Ascending aorta (tissue), 2 donors: ENCODE data around the gene SHISAL1. TPM values are rescaled to one million over a fixed set of nuclear protein-coding genes. Genes with fewer than 3 reads are reported as not detected.

ENCODE experiments used
- DNase-seq, 2 donors: peaks; one replicate each; pipeline ENCODE4 v3.0.0-alpha.2; 2019; ENCODE audit warnings: low spot score in 2 of 2
- H3K27ac ChIP-seq, 2 donors: fragments of 200-600 bp; sonication (generic); one replicate each; pipeline ENCODE4 v1.5.1; 2016 to 2017; ENCODE audit warnings: mild to moderate bottlenecking in 1 of 2
- H3K27me3 ChIP-seq: fragments of 200-600 bp; sonication (generic); one replicate; pipeline ENCODE4 v1.5.1; 2017
- H3K36me3 ChIP-seq, 2 donors: fragments of 200-600 bp; sonication (generic); one replicate each; pipeline ENCODE4 v1.5.1; 2016
- H3K4me1 ChIP-seq, 2 donors: fragments of 200-600 bp; sonication (generic); one replicate each; pipeline ENCODE4 v1.5.1; 2016 to 2017; ENCODE audit warnings: mild to moderate bottlenecking in 1 of 2
- H3K4me3 ChIP-seq, 2 donors: fragments of 200-600 bp; sonication (generic); one replicate each; pipeline ENCODE4 v1.5.1; 2016 to 2017; ENCODE audit warnings: mild to moderate bottlenecking in 1 of 2
- H3K9me3 ChIP-seq, 2 donors: fragments of 200-600 bp; sonication (generic); one replicate each; pipeline ENCODE4 v1.5.1; 2016
- intact Hi-C: fragments of 100-400 bp; cut with DNase I; formaldehyde crosslinking; loops from one replicate; pipeline ENCODE4 v1.15.1; 2023
- total RNA-seq: library from RNA; depleted of rRNA; stranded (reverse); fragments of >200 nt; gene quantifications from one replicate; pipeline ENCODE4 v1.1.0, GENCODE V29; 2016
- TF ChIP-seq, protein P1 (sequence below), 3 experiments: fragments of 200-600 bp in 2 of 3; fragments of 450-650 bp in 1 of 3; sonication (generic) in 2 of 3; IDR thresholded peaks; one replicate each; pipeline ENCODE4 v1.5.1; 2016 to 2019; ENCODE audit warnings: antibody characterized with exemption in 3 of 3, mild to moderate bottlenecking in 1 of 3, moderate library complexity in 1 of 3

The SHISAL1 gene
- total RNA-seq, 1 donor from 2014 or later = 1.6 TPM

DNA sequence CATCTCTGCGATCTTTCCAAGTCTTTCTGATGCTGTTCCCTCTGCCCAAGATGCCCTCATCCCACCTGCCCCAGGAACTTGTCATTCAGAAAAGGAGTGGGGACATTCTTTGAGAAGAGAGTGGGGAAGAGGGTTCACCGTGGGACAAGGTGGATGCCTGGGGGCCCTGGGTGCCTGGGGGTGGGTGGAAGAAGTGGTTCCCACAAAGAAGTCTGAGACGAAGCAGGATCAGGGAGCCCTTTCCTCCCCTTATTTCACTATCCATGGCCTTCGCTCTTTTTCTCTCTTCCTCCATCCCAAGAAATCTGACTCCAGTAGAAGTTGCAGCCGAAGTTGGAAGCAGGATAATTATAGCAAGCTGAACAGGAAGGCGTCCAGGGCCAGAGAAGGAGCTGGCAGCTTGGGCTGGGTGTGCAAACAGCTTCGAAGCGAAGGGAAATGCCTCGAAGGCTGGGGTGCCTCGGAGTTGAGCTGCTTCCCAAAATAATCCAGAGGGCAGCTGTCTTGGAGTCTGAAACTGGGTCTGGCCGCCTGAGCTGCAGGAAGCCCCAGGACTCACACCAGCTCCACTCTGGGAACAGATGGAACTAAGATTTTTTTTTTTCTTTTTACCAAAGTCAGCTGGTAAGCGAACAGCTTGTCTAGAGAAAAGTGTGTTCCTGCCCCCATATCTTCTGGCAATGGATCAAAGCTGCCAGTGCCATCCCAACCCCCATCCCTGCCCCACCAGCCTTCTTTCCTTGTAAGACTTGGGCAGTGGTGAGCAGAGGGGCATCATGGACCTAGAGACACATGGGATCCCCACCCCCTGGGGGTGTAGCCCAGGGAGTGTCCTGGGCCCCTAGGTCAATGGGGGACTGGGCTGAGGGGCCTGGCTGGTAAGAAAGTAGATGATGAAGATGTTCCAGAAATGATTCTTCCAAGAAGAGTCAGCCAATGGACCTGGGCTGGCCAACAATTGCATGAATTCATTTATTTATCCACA is 100.5 kb downstream of the SHISAL1 start:
- no peak for DNase-seq
- Histone ChIP-seq H3K36me3 (no peaks in the 10 kb centered on the region), H3K27ac (peak overlapping the region; percentile 69 to 85), H3K27me3 (no peaks in the 10 kb centered on the region), H3K9me3 (peaks cover 0 to 12% of the 10 kb centered on the region in 2 donors), H3K4me1 (peaks cover 20 to 22% of the 10 kb centered on the region in 2 donors), H3K4me3 (peak overlapping the region in 1 of 2 donors; percentile 20)
- TF ChIP-seq, protein P1, sequence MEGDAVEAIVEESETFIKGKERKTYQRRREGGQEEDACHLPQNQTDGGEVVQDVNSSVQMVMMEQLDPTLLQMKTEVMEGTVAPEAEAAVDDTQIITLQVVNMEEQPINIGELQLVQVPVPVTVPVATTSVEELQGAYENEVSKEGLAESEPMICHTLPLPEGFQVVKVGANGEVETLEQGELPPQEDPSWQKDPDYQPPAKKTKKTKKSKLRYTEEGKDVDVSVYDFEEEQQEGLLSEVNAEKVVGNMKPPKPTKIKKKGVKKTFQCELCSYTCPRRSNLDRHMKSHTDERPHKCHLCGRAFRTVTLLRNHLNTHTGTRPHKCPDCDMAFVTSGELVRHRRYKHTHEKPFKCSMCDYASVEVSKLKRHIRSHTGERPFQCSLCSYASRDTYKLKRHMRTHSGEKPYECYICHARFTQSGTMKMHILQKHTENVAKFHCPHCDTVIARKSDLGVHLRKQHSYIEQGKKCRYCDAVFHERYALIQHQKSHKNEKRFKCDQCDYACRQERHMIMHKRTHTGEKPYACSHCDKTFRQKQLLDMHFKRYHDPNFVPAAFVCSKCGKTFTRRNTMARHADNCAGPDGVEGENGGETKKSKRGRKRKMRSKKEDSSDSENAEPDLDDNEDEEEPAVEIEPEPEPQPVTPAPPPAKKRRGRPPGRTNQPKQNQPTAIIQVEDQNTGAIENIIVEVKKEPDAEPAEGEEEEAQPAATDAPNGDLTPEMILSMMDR (IDR thresholded peaks at IDR 0.05) = no peak
- intact Hi-C loops = no loop called here

DNA sequence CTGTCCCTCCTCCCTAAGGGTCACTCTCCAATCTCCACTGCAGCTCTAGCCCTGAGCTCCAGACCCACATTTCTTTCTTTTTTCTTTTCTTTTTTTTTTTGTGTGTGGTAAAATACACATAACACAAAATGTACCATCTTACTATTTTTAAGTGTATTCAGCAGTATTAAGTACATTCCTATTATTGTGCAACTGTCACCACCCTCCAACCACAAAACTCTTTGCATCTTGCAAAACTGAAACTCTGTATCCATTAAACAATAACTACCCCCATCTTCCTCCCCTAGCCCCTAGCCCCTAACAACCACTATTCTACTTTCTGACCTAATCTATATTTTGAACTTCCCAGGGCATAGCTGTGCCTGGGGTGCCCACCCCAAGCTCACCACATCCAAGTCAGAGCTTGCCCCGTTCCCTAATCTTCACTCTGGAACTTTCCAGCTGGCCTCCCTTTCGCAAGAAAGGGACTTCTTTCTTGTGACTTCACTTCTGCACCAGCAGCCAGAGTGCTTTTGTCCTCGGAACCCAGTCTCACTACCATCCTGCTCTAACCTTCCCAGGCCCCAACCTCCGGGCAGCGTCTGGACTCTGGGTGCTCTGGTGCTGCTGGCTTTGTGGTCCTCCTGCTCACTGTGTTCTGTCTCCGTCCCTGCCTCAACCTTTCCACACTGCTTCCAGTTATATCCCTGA is 101.3 kb downstream of the SHISAL1 start:
- Histone ChIP-seq H3K27ac (peak overlapping the region; percentile 69 to 85), H3K4me1 (peaks cover 20 to 22% of the 10 kb centered on the region in 2 donors), H3K4me3 (peak overlapping the region in 1 of 2 donors; percentile 20), H3K36me3 (no peaks in the 10 kb centered on the region), H3K9me3 (peaks cover 0 to 12% of the 10 kb centered on the region in 2 donors), H3K27me3 (no peaks in the 10 kb centered on the region)
- intact Hi-C loops = no loop called here
- TF ChIP-seq, protein P1 (IDR thresholded peaks at IDR 0.05) = no peak
- no peak for DNase-seq

DNA sequence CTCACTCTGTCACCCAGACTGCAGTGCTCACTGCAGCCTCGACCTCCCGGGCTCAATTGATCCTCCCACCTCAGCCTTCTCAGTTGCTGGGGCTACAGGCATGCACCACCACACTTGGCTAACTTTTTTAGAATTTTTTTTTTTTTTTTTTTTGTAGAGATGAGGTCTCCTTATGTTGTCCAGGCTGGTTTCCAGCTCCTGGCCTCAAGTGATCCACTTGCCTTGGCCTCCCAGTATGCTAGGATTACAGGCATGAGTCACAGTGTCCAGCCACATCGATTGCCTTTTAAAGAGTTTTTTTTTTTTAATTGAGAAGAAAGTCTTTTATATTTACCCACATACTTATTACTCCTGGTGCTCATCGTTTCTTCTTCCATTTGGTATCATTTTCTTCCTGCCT is 102.0 kb downstream of the SHISAL1 start:
- Histone ChIP-seq H3K4me1 (peaks cover 20 to 22% of the 10 kb centered on the region in 2 donors), H3K4me3 (no peak overlapping the region), H3K36me3 (no peaks in the 10 kb centered on the region), H3K9me3 (peaks cover 0 to 12% of the 10 kb centered on the region in 2 donors), H3K27ac (peak overlapping the region; percentile 4 to 85), H3K27me3 (no peaks in the 10 kb centered on the region)
- DNase-seq = no peak
- intact Hi-C loops = no loop called here
- TF ChIP-seq, protein P1 (IDR thresholded peaks at IDR 0.05) = no peak

DNA sequence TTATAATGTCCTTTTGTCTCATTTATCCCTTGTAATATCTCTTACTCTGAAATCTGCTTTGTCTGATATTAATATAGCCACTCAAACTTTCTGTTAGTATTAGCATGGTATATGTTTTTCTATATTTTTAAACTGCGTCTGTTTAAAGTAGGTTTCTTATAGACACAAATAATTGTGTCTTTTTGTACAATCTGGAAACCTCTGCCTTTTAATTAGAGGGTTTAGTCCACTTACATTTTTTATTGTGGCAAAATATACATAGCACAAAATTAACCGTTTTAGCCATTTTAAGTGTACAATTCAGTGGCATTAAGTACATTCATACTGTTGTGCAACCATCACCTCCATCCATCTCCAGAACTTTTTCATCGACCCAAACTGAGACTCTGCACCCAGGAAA is 103.4 kb downstream of the SHISAL1 start:
- Histone ChIP-seq H3K4me3 (no peak overlapping the region), H3K27me3 (no peaks in the 10 kb centered on the region), H3K4me1 (peaks cover 20 to 22% of the 10 kb centered on the region in 2 donors), H3K9me3 (peaks cover 0 to 12% of the 10 kb centered on the region in 2 donors), H3K27ac (no peak overlapping the region), H3K36me3 (no peaks in the 10 kb centered on the region)
- intact Hi-C loops = no loop called here
- DNase-seq = no peak
- TF ChIP-seq, protein P1 (IDR thresholded peaks at IDR 0.05) = no peak

DNA sequence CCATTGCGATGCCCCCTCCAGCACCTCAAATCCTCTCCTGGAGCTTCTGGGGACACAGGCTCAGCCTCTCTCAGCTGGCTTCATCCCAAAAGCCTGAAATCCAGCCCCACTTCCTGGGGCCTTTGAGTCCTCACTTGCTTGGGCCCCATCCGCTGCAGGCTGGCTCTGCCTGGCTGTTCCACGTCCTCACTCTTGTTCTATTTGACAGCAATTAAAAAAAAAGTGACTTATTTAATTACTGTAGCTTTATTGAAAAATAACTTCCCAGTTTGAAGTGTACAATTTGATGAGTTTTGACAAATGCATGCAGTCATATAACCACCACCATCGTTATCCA is 104.8 kb downstream of the SHISAL1 start:
- no peak for DNase-seq
- TF ChIP-seq, protein P1 (IDR thresholded peaks at IDR 0.05) = no peak
- intact Hi-C loops = no loop called here
- peaks cover 20 to 21% of the 10 kb centered on the region in 2 donors for H3K4me1 ChIP-seq
- no peak overlapping the region for H3K4me3 ChIP-seq
- peaks cover 0 to 12% of the 10 kb centered on the region in 2 donors for H3K9me3 ChIP-seq
- H3K36me3 ChIP-seq = no peaks in the 10 kb centered on the region
- H3K27ac ChIP-seq = no peak overlapping the region
- no peaks in the 10 kb centered on the region for H3K27me3 ChIP-seq
